ENCODE results near the gene POLR1G.

POLR1G gene

GRCh38 chr19:45456500-45456815 lies 50.0 kb downstream of the POLR1G start:
- no peak for TF ChIP-seq CTCF (IDR thresholded peaks at IDR 0.05; ENCODE audit: low read length, missing control alignments)
- no peak overlapping the region for H3K4me3 ChIP-seq (replicated peaks; ENCODE audit: low read depth, low read length)
- DNase-seq (ENCODE audit: low read depth), result no peak

- TF ChIP-seq CTCF (IDR thresholded peaks at IDR 0.05; ENCODE audit: low read length, missing control alignments), result no peak
- H3K4me3 ChIP-seq (replicated peaks; ENCODE audit: low read depth, low read length), result no peak overlapping the region
- DNase-seq (ENCODE audit: low read depth), result no peak
Measured at GRCh38 chr19:45457776-45458175, 51.3 kb downstream of the POLR1G start.
